Type B pancreatic cell (in vitro differentiated cells): ENCODE data around the gene OSBPL1A. TPM values are rescaled to one million over a fixed set of nuclear protein-coding genes. Genes with fewer than 3 reads are reported as not detected.
"Not testable (repeated sequence)": the region's sequence is repeated elsewhere in the genome, so short reads cannot be mapped to it uniquely, and the experiment has no call there.

Experiments used
- DNase-seq: peaks from one replicate; pipeline ENCODE4 v3.0.0; 2021; ENCODE audit warnings: mixed read lengths; ENCODE audit not compliant: unreplicated experiment; ENCODE audit errors: extremely low spot score
- H3K27ac Mint-ChIP-seq: 2 replicates; pipeline ENCODE4 v1.8.0; 2021; ENCODE audit warnings: mild to moderate bottlenecking, mixed read lengths
- H3K27me3 Mint-ChIP-seq: 2 replicates; pipeline ENCODE4 v1.8.0; 2021; ENCODE audit warnings: mixed read lengths
- H3K36me3 Mint-ChIP-seq: 2 replicates; pipeline ENCODE4 v1.8.0; 2021; ENCODE audit warnings: mixed read lengths
- H3K4me1 Mint-ChIP-seq: one replicate; pipeline ENCODE4 v1.8.0; 2021; ENCODE audit warnings: mixed read lengths; ENCODE audit not compliant: unreplicated experiment
- H3K4me3 Mint-ChIP-seq: 2 replicates; pipeline ENCODE4 v1.8.0; 2021; ENCODE audit warnings: mild to moderate bottlenecking, mixed read lengths
- H3K9me3 Mint-ChIP-seq: 2 replicates; pipeline ENCODE4 v1.8.0; 2021; ENCODE audit warnings: mixed read lengths
- total RNA-seq: library from RNA; stranded (reverse); gene quantifications from 2 replicates; pipeline ENCODE4 v1.2.1, GENCODE V29; 2021; ENCODE audit warnings: low replicate concordance
- TF ChIP-seq, protein P1 (sequence below): fragments of 200-600 bp; sonication (generic); conservative IDR thresholded peaks from 2 replicates; pipeline ENCODE4 v1.5.0; 2021; ENCODE audit warnings: antibody characterized with exemption, mild to moderate bottlenecking

Gene OSBPL1A
- total RNA-seq, 1 donor from 2014 or later = 42.7 TPM

DNA sequence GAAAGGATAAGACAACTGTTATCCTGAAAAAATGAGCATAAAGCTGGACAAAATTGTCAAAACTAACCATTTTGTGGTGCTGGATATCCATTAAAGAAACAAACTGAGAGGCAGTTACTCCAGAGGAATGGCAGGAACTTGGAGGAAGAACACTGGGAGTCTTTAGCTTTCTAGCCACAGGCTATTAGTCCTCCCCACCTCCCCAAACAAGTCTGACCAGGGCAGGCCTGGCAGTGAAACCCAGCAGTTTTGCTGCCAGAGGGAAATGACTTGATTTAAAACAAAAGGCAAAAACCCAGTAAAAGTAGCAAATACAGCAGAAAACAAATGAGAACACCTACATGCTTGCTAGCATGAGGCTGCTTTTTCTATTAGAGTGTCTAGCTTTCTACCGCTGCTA is 34.9 kb downstream of the OSBPL1A start:
- TF ChIP-seq, protein P1, sequence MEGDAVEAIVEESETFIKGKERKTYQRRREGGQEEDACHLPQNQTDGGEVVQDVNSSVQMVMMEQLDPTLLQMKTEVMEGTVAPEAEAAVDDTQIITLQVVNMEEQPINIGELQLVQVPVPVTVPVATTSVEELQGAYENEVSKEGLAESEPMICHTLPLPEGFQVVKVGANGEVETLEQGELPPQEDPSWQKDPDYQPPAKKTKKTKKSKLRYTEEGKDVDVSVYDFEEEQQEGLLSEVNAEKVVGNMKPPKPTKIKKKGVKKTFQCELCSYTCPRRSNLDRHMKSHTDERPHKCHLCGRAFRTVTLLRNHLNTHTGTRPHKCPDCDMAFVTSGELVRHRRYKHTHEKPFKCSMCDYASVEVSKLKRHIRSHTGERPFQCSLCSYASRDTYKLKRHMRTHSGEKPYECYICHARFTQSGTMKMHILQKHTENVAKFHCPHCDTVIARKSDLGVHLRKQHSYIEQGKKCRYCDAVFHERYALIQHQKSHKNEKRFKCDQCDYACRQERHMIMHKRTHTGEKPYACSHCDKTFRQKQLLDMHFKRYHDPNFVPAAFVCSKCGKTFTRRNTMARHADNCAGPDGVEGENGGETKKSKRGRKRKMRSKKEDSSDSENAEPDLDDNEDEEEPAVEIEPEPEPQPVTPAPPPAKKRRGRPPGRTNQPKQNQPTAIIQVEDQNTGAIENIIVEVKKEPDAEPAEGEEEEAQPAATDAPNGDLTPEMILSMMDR = no peak
- peak overlapping the region; percentile 86 for H3K27ac Mint-ChIP-seq

DNA sequence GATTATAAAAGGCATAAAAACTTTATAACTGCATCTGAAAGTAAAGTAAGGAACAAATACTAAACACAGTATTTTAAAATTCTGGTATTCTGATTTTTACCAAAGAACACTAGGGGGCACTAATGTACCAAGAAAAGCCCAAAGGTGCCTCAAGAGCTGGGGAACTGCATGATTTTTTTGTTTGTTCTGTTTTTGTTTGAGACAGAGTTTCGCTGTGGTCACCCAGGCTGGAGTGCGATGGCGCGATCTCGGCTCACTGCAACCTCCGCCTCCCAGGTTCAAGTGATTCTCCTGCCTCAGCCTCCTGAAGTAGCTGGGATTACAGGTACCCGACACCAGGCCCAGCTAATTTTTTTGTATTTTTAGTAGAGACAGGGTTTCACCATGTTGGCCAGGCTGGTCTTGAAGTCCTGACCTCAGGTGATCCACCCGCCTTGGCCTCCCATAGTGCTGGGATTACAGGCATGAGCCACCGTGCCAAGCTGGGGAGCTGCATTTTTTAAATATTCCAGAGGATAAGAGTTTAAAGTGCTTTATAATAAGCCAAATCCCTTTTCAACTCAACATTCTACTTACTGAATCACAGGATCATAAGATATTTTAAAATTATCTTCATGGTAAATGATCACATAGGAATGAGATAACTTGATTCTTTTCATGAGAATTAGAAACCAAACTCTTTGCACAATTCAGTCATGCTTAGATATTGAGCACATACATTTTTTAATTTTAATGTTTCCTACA is 37.7 kb downstream of the OSBPL1A start:
- peak; percentile 6 for DNase-seq
- H3K9me3 Mint-ChIP-seq, H3K4me3 Mint-ChIP-seq, H3K27me3 Mint-ChIP-seq, H3K4me1 Mint-ChIP-seq: not testable (repeated sequence)
- Mint-ChIP-seq H3K36me3 (peaks cover 11% of the 10 kb centered on the region), H3K27ac (peak overlapping the region; percentile 68)
- TF ChIP-seq, protein P1 = peak; percentile 86

More for the DNA sequence above, 34.9 kb downstream of the OSBPL1A start:
- H3K4me1 Mint-ChIP-seq = peaks cover 6% of the 10 kb centered on the region
- H3K36me3 Mint-ChIP-seq = peaks cover 19% of the 10 kb centered on the region
- H3K4me3 Mint-ChIP-seq = peak overlapping the region; percentile 57
- no peaks in the 10 kb centered on the region for H3K9me3 Mint-ChIP-seq
- H3K27me3 Mint-ChIP-seq = no peaks in the 10 kb centered on the region
- DNase-seq = peak; percentile 4

DNA sequence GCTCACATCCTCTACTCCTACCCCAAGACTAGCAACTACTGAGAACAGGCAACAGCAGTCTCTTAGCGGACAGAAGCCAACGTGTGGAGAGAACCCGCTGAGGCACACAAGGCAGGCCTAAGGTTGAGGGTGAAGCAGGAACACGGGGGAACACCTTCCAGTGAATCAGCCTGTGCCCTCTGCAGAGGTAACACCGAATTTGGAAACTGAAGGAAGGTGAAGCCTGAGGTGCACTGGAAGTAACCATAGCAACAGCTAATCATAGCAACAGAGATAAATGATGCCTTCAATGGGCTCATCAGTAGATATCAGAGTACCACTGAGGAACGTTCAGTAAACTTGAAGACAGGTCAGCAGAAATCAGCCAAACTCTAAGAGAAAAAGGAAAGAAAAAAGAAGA is 43.3 kb downstream of the OSBPL1A start:
- DNase-seq = no peak
- Mint-ChIP-seq H3K4me1 (no peaks in the 10 kb centered on the region), H3K27ac (no peak overlapping the region), H3K36me3 (peaks cover 4% of the 10 kb centered on the region), H3K9me3 (no peaks in the 10 kb centered on the region), H3K27me3 (no peaks in the 10 kb centered on the region), H3K4me3 (no peak overlapping the region)
- TF ChIP-seq, protein P1 = no peak

DNA sequence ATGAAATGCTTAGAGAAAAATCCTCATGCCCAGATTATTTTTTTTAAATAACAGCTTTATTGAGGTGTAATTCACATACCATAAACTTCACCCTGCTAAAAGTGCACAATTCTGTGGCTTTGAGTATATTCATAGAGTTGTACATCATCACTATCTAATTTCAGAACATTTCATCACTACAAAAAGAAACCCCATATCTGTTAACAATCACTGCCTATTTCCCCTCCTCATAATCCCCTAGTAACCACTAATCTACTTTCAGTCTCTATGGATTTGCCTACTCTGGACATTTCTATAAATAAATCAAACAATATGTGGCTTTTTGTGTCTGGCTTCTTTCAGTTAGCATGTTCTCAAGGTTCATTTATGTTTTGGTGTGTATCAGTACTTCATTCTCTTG is 51.4 kb downstream of the OSBPL1A start:
- Mint-ChIP-seq H3K27ac (no peak overlapping the region), H3K36me3 (peaks cover 4% of the 10 kb centered on the region), H3K9me3 (no peaks in the 10 kb centered on the region), H3K4me3 (no peak overlapping the region), H3K27me3 (no peaks in the 10 kb centered on the region), H3K4me1 (no peaks in the 10 kb centered on the region)
- DNase-seq = no peak
- TF ChIP-seq, protein P1 = no peak

DNA sequence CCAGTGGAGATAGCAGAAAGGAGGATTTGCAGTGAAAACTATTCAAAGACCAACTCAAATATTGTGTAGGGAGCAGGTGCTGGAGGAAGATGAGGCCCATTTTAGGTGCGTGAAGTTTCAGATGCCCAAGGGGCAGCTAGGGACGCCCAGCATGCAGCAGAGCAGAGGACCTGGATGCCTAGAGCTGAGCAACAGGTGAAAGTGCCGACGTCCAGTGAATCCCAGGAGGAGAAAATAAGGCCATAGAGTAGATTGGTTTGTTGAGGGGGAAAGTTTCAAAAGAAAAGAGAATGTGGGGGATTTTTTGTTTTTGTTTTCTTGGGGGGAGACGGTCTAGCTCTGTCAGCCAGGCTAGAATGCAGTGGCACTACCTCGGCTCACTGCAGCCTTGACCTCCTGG is 53.1 kb downstream of the OSBPL1A start:
- H3K27ac Mint-ChIP-seq = no peak overlapping the region
- no peak for DNase-seq

More for the DNA sequence above, 53.1 kb downstream of the OSBPL1A start:
- Mint-ChIP-seq H3K4me3 (no peak overlapping the region), H3K36me3 (peaks cover 4% of the 10 kb centered on the region), H3K4me1 (no peaks in the 10 kb centered on the region), H3K27me3 (no peaks in the 10 kb centered on the region), H3K9me3 (no peaks in the 10 kb centered on the region)
- TF ChIP-seq, protein P1 = no peak
